UCSD-AML1 (cell line): Measurements from ENCODE around the gene ATP1A3.

Source experiments
- DNase-seq: peaks from one replicate; lab custom pipeline; 2025; ENCODE audit not compliant: unreplicated experiment; lab: John Stamatoyannopoulos, UW

The ATP1A3 gene

GRCh38 chr19:41918653-41919244 lies 75.3 kb downstream of the ATP1A3 start:
- no peak for DNase-seq

- DNase-seq: no peak
These were observed 75.9 kb downstream of the ATP1A3 start for GRCh38 chr19:41918095-41918494.

GRCh38 chr19:41917676-41918075 lies 76.4 kb downstream of the ATP1A3 start:
- no peak for DNase-seq
